ENCODE data around the gene PREB.

GRCh38 chr2:27083410-27084296 lies 50.8 kb downstream of the PREB start:
- TF ChIP-seq GATA3 (IDR thresholded peaks at IDR 0.05; ENCODE audit: low read depth, low read length), result no peak
- no peak for TF ChIP-seq GATA2 (IDR thresholded peaks at IDR 0.05; ENCODE audit: low read depth, low read length)
